Measurements from ENCODE around the gene CCDC8. TPM values are rescaled to one million over a fixed set of nuclear protein-coding genes. Genes with fewer than 3 reads are reported as not detected.

The CCDC8 gene
- total and polyA plus RNA-seq, 9 of the 15 experiments (the other 6 are each of a cell fraction or from before 2014, with no cell fraction given) = 0.68 to 30.8 (median 15.6) TPM

DNA sequence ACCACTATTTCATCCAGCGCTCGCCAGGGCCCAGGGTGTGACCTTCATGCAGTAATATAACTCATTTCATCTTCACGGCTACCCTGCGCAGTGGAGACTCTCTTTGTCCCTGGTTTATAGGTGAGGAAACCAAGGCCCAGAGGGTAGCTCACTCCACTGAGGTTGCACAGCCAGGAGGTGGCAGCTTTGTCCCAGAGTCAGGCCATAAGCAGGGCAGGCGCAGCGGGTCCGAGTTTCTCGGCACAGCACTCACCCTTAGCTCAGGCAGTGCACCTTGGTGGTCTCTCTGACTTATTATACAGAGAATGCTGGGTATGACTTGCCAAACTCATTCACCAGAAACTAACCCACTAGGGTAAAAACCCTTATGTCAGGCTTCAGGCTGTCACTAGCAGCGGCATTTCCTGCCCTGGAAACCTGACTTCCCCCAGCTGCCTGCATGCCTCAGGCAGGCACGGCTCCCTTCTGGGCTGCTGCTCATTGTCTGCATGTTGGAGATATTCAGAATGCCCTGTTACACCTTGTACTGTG is 41.9 kb downstream of the CCDC8 start:
- BruUV-seq (replicated peaks) = no TSS peak
- peaks cover 0 to 12% of the 10 kb centered on the region in 2 experiments; a peak in 1 of 5 replicates for H3K4me1 ChIP-seq (replicated peaks in 1 of 2; ENCODE audit: control insufficient read depth in 2 of 2, insufficient read depth in 2 of 2, low read length in 2 of 2)
- H4K20me1 ChIP-seq (replicated peaks; ENCODE audit: control insufficient read depth, insufficient read depth, low read length) = peaks cover 10% of the 10 kb centered on the region; the same call in 1 of the 2 replicates
- no peaks in the 10 kb centered on the region for H3K9me1 ChIP-seq (ENCODE audit: control insufficient read depth, insufficient read depth, low read length)
- TF ChIP-seq HSF4 (CRISPR knock-in tag; IDR thresholded peaks at IDR 0.05; ENCODE audit: borderline replicate concordance) (no peak), NUFIP1 (IDR thresholded peaks at IDR 0.05; ENCODE audit: partially characterized antibody) (no peak), CBX1 (IDR thresholded peaks at IDR 0.05; ENCODE audit: low read depth) (no peak)
- H3K9me3 ChIP-seq (replicated peaks; ENCODE audit: control insufficient read depth, insufficient read depth, low read depth, low read length) = no peaks in the 10 kb centered on the region
- peaks cover 38% of the 10 kb centered on the region for H3K79me2 ChIP-seq (ENCODE audit: control insufficient read depth, insufficient read depth, low read length)
- 96% methylated on average over 10 of the region's 10 CpGs for WGBS (ENCODE audit: insufficient coverage, low coverage, missing lambda C conversion rate)
- in situ Hi-C loops (cut with MboI) (no loop called here), intact Hi-C loops (cut with micrococcal nuclease) (no loop called here)
- peaks cover 77% of the 10 kb centered on the region for H3K36me3 ChIP-seq (ENCODE audit: control insufficient read depth, insufficient read depth, low read length)
- POLR2A ChIA-PET = no interaction called here
- H3K9ac ChIP-seq (ENCODE audit: insufficient read depth in 1 of 2, low read depth in 2 of 2, low read length in 2 of 2) = peak overlapping the region in 1 of 2 experiments; percentile 47; a peak in 2 of 4 replicates
- no peak overlapping the region for H3K27ac ChIP-seq (ENCODE audit: extremely low read depth, low read depth, low read length)
- no peak overlapping the region for H3K4me3 ChIP-seq
- DNase-seq (ENCODE audit: extremely low read depth in 1 of 4, low spot score in 3 of 4) (no peak), FAIRE-seq (no peak), ATAC-seq (no peak)
- no peak overlapping the region for H3K4me2 ChIP-seq (ENCODE audit: insufficient read depth, low read length)
- CTCF ChIA-PET (ENCODE audit: low intra/inter-chr PET ratio) = interaction anchor here (0.6 kb wide), 1 partner anchor 622 kb away, joined by 7 read pairs; no protein-coding TSS in a partner anchor
- no peak overlapping the region for H2AFZ ChIP-seq (ENCODE audit: low read depth, low read length)
- no peaks in the 10 kb centered on the region for H3K27me3 ChIP-seq (ENCODE audit: control insufficient read depth in 2 of 2, insufficient read depth in 2 of 2, low read length in 2 of 2)

DNA sequence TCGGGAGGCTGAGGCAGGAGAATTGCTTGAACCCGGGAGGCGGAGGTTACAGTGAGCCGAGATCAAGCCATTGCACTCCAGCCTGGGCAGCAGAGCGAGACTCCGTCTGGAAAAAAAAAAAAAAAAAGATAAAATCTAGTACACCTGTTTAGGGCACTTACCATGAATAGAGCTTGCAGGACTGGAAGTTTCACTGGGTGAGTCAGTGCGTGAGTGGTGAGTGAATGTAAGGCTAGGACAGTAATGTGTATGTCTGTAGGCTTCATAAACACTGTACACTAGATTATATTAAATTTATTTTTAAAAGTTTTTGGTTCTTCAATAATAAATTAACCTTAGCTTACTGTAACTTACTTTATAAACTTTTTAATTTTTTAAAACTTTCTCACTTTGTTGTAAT is 43.5 kb downstream of the CCDC8 start:
- ChIA-PET POLR2A (interaction anchor here (0.6 to 1.5 kb wide), 6 partner anchors 9 to 308 kb away, joined by 3 to 5 read pairs (median 4); no protein-coding TSS in a partner anchor), CTCF (ENCODE audit: low intra/inter-chr PET ratio) (no interaction called here)
- peaks cover 40% of the 10 kb centered on the region for H3K79me2 ChIP-seq (ENCODE audit: control insufficient read depth, insufficient read depth, low read length)
- H3K9ac ChIP-seq (ENCODE audit: insufficient read depth in 1 of 2, low read depth in 2 of 2, low read length in 2 of 2) = no peak overlapping the region
- no peak for FAIRE-seq
- H4K20me1 ChIP-seq (replicated peaks; ENCODE audit: control insufficient read depth, insufficient read depth, low read length) = peaks cover 10% of the 10 kb centered on the region; the same call in 1 of the 2 replicates
- no peak overlapping the region for H3K4me2 ChIP-seq (ENCODE audit: insufficient read depth, low read length)
- H3K9me3 ChIP-seq (replicated peaks; ENCODE audit: control insufficient read depth, insufficient read depth, low read depth, low read length) = no peaks in the 10 kb centered on the region
- BruUV-seq (replicated peaks) = no TSS peak
- no peak for DNase-seq (ENCODE audit: extremely low read depth in 1 of 4, low spot score in 3 of 4)
- 96% methylated on average over 3 of the region's 7 CpGs for WGBS (ENCODE audit: insufficient coverage, low coverage, missing lambda C conversion rate)
- H3K27me3 ChIP-seq (ENCODE audit: control insufficient read depth in 2 of 2, insufficient read depth in 2 of 2, low read length in 2 of 2) = no peaks in the 10 kb centered on the region
- no peak overlapping the region for H3K27ac ChIP-seq (ENCODE audit: extremely low read depth, low read depth, low read length)
- ATAC-seq = no peak
- H3K9me1 ChIP-seq (ENCODE audit: control insufficient read depth, insufficient read depth, low read length) = no peaks in the 10 kb centered on the region
- in situ Hi-C loops (cut with MboI) = no loop called here
- intact Hi-C loops (cut with micrococcal nuclease) = no loop called here
- no peak overlapping the region for H3K4me3 ChIP-seq
- peaks cover 0 to 12% of the 10 kb centered on the region in 2 experiments; a peak in 1 of 5 replicates for H3K4me1 ChIP-seq (replicated peaks in 1 of 2; ENCODE audit: control insufficient read depth in 2 of 2, insufficient read depth in 2 of 2, low read length in 2 of 2)
- no peak overlapping the region for H2AFZ ChIP-seq (ENCODE audit: low read depth, low read length)
- H3K36me3 ChIP-seq (ENCODE audit: control insufficient read depth, insufficient read depth, low read length) = peaks cover 74% of the 10 kb centered on the region
- TF ChIP-seq HMG20A (CRISPR knock-in tag; conservative IDR thresholded peaks at IDR 0.05) = no peak
- TF ChIP-seq, protein P1, sequence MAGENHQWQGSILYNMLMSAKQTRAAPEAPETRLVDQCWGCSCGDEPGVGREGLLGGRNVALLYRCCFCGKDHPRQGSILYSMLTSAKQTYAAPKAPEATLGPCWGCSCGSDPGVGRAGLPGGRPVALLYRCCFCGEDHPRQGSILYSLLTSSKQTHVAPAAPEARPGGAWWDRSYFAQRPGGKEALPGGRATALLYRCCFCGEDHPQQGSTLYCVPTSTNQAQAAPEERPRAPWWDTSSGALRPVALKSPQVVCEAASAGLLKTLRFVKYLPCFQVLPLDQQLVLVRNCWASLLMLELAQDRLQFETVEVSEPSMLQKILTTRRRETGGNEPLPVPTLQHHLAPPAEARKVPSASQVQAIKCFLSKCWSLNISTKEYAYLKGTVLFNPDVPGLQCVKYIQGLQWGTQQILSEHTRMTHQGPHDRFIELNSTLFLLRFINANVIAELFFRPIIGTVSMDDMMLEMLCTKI (IDR thresholded peaks at IDR 0.05; ENCODE audit: partially characterized antibody) = no peak
- TF ChIP-seq, protein P2, sequence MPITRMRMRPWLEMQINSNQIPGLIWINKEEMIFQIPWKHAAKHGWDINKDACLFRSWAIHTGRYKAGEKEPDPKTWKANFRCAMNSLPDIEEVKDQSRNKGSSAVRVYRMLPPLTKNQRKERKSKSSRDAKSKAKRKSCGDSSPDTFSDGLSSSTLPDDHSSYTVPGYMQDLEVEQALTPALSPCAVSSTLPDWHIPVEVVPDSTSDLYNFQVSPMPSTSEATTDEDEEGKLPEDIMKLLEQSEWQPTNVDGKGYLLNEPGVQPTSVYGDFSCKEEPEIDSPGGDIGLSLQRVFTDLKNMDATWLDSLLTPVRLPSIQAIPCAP (CRISPR knock-in tag; IDR thresholded peaks at IDR 0.05; ENCODE audit: borderline replicate concordance) = no peak
- no peak for TF ChIP-seq NBN (IDR thresholded peaks at IDR 0.05; ENCODE audit: low read depth)
- TF ChIP-seq SMAD2 (IDR thresholded peaks at IDR 0.05; ENCODE audit: low read depth, low read length) = no peak
- no peak for TF ChIP-seq IRF2 (CRISPR knock-in tag; IDR thresholded peaks at IDR 0.05)
- TF ChIP-seq CTBP1 (IDR thresholded peaks at IDR 0.05; ENCODE audit: borderline replicate concordance) = no peak
- no peak for TF ChIP-seq NFIX (CRISPR knock-in tag; IDR thresholded peaks at IDR 0.05; ENCODE audit: low read depth)
- TF ChIP-seq STAT5B (CRISPR knock-in tag; IDR thresholded peaks at IDR 0.05) = no peak
- TF ChIP-seq, protein P3, sequence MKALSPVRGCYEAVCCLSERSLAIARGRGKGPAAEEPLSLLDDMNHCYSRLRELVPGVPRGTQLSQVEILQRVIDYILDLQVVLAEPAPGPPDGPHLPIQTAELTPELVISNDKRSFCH (CRISPR knock-in tag; IDR thresholded peaks at IDR 0.05) = no peak
- TF ChIP-seq, protein P3 (tag; IDR thresholded peaks at IDR 0.05) = no peak
- no peak for TF ChIP-seq BRD4 (IDR thresholded peaks at IDR 0.05)
